ENCODE results near the gene NELL2. TPM values are rescaled to one million over a fixed set of nuclear protein-coding genes. Genes with fewer than 3 reads are reported as not detected.

Gene NELL2
- total and polyA plus RNA-seq, 4 donors: 0.09 to 0.42 (median 0.17) TPM; not detected in 1

- 63% methylated on average over 2 of the region's 2 CpGs for WGBS
- Histone ChIP-seq H3K27ac (ENCODE audit: low read depth in 1 of 2, low read length in 2 of 2) (no peak overlapping the region), H3K27me3 (ENCODE audit: control insufficient read depth in 4 of 4, insufficient read depth in 4 of 4, low read length in 3 of 4) (no peaks in the 10 kb centered on the region), H3K9me3 (ENCODE audit: control insufficient read depth in 4 of 4, low read length in 3 of 4) (no peaks in the 10 kb centered on the region), H3K9ac (ENCODE audit: low read depth in 1 of 2, low read length in 2 of 2) (no peak overlapping the region), H3K4me3 (ENCODE audit: low read depth in 1 of 3, low read length in 3 of 3) (no peak overlapping the region), H3K36me3 (ENCODE audit: control insufficient read depth in 4 of 4, insufficient read depth in 3 of 4, low read depth in 1 of 4, low read length in 3 of 4) (no peaks in the 10 kb centered on the region), H3K4me1 (ENCODE audit: control insufficient read depth in 4 of 4, insufficient read depth in 4 of 4, low read length in 3 of 4) (no peaks in the 10 kb centered on the region)
- TF ChIP-seq ATF3 (IDR thresholded peaks at IDR 0.05) (no peak), RAD21 (IDR thresholded peaks at IDR 0.05) (no peak), RXRA (IDR thresholded peaks at IDR 0.05) (no peak), ZBTB33 (IDR thresholded peaks at IDR 0.05) (no peak), NR2F2 (IDR thresholded peaks at IDR 0.05) (no peak), YY1 (IDR thresholded peaks at IDR 0.05) (no peak), SP1 (IDR thresholded peaks at IDR 0.05) (no peak), FOXA1 (IDR thresholded peaks at IDR 0.05) (no peak), REST (IDR thresholded peaks at IDR 0.05) (no peak), FOXA2 (IDR thresholded peaks at IDR 0.05) (no peak), MAX (IDR thresholded peaks at IDR 0.05) (no peak), JUND (IDR thresholded peaks at IDR 0.05) (no peak), GABPA (IDR thresholded peaks at IDR 0.05 in 1 of 2, conservative IDR thresholded peaks at IDR 0.05 in 1 of 2) (no peak), TAF1 (conservative IDR thresholded peaks at IDR 0.05) (no peak)
- DNase-seq (ENCODE audit: low spot score): no peak
These were observed 344.7 kb downstream of the NELL2 start for GRCh38 chr12:44531320-44531971.

- no peak for TF ChIP-seq REST (IDR thresholded peaks at IDR 0.05)
- no peak for TF ChIP-seq FOXA1 (IDR thresholded peaks at IDR 0.05)
- no peak for TF ChIP-seq RAD21 (IDR thresholded peaks at IDR 0.05)
- no peak for TF ChIP-seq FOXA2 (IDR thresholded peaks at IDR 0.05)
- no peak for TF ChIP-seq JUND (IDR thresholded peaks at IDR 0.05)
- no peak for TF ChIP-seq YY1 (IDR thresholded peaks at IDR 0.05)
- no peak for TF ChIP-seq SP1 (IDR thresholded peaks at IDR 0.05)
- no peak for TF ChIP-seq GABPA (IDR thresholded peaks at IDR 0.05 in 1 of 2, conservative IDR thresholded peaks at IDR 0.05 in 1 of 2)
- no peak for TF ChIP-seq HNF4A (conservative IDR thresholded peaks at IDR 0.05)
- no peak for TF ChIP-seq MAX (IDR thresholded peaks at IDR 0.05)
- no peak for TF ChIP-seq ZBTB33 (IDR thresholded peaks at IDR 0.05)
- no peak for TF ChIP-seq ATF3 (IDR thresholded peaks at IDR 0.05)
- no peak for TF ChIP-seq RXRA (IDR thresholded peaks at IDR 0.05)
- H3K9ac ChIP-seq (ENCODE audit: low read depth in 1 of 2, low read length in 2 of 2): no peak overlapping the region
- H3K9me3 ChIP-seq (ENCODE audit: control insufficient read depth in 4 of 4, low read length in 3 of 4): no peaks in the 10 kb centered on the region
- H3K36me3 ChIP-seq (ENCODE audit: control insufficient read depth in 4 of 4, insufficient read depth in 3 of 4, low read depth in 1 of 4, low read length in 3 of 4): no peaks in the 10 kb centered on the region
- H3K27me3 ChIP-seq (ENCODE audit: control insufficient read depth in 4 of 4, insufficient read depth in 4 of 4, low read length in 3 of 4): no peaks in the 10 kb centered on the region
- 89% methylated on average over 9 of the region's 9 CpGs for WGBS
- H3K4me1 ChIP-seq (ENCODE audit: control insufficient read depth in 4 of 4, insufficient read depth in 4 of 4, low read length in 3 of 4): peaks cover 0 to 2% (median 0%) of the 10 kb centered on the region in 4 donors
- H3K4me3 ChIP-seq (ENCODE audit: low read depth in 1 of 3, low read length in 3 of 3): no peak overlapping the region
- H3K27ac ChIP-seq (ENCODE audit: low read depth in 1 of 2, low read length in 2 of 2): no peak overlapping the region
- DNase-seq (ENCODE audit: low spot score): no peak
These were observed 349.4 kb downstream of the NELL2 start for GRCh38 chr12:44526655-44527182.

Measured in liver (tissue), 9 donors.